ENCODE results near the gene RPL26.
"Not testable (repeated sequence)": the region's sequence is repeated elsewhere in the genome, so short reads cannot be mapped to it uniquely, and the experiment has no call there.

The RPL26 gene

GRCh38 chr17:8383143-8383822, at the start of gene RPL26:
Gene RPL26 (minus strand): TSS chr17:8383193. CDS start chr17:8382310, 883 bp downstream.
- peak; percentile 100 for DNase-seq

DNA sequence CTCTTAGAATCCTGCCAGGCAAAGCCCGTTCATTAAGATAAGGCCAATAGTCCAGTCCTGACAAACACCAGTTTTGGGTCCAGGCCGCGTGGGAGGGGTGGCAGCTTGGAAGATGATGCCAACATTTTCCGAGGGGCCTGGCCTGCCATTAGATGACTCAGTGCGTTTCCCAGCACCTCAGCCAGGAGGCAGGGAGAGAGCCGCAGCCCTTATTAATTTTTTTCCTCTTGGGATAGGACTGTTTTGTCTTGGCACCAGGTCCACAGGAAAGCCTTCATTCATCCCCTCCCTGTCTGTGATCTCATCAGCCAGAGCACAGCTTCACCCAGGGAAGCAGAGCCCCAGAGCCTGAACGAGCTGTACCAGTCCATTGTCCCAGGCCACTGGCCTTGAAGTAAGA, 48.0 kb upstream of the RPL26 start:
- DNase-seq: no peak

DNA sequence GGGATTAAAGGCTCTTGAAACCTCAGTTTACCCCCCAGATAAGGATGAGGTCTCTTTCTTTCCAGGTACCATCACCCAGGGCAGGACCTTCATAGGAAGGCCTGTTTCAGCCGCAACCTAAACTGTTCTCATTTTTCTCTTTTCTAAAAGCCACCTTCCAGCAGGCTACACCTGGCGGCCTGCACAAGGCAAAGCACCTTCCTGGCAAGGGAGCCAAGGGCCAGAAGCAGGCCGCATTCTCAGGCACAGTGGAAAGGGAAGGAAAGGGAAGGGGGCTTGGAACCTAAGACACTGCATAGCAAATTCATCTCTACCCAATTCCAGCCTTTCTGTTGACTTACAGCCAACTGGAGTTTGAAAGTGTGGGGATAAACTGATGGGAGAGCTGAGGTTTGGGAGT, 43.8 kb upstream of the RPL26 start:
- DNase-seq: no peak

DNA sequence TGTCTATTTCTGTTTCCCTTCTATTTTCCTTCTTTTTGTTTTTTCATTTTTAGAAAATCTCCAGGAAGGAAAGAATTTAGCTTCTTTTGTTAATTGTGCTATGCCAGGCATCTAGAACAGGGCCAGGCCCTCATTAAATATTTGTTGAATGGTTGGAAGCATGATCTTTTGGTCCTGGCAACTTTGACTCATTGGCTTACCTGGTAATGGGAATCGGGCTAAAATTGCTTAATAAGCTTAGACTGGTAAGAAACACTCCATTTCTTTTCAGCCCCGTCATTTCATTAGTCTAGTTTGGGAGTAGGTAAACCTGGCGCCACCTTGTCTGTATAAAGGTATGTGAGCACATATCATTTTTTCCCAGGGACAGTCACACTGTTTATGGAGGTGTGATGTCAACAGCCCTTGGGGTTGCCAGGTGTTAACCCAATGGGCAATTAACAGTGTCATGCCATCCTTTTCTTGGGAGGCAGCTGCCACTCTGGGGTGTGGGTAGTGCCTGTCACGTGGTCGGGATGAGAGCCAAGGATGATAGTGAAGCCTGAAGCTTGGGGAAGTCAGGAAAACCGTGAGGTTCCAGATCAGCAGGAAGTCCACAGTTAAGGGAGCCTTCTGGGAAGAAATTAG, 43.2 kb upstream of the RPL26 start:
- no peak for DNase-seq

- DNase-seq: no peak
Measured at GRCh38 chr17:8421571-8421970, 38.6 kb upstream of the RPL26 start.

- DNase-seq: peak; percentile 22
Measured at GRCh38 chr17:8420041-8420934, 37.3 kb upstream of the RPL26 start.

DNA sequence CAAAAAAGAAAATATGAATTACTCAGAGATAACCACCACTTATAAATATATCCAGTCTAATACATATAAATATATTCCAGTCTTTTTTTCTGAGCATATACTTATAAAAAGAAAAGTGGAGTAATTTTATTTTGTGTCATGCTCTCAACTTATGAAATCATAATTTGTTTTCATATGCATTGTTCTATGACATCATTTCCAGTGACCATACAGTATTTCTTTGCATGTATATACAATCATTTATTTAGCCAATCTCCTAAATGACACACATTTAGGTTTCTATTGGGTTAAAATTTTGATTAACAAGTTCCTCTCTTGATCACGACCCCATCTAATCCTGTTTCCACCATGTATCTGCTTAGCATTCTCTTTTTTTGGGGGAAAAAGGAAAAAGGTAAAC, 36.3 kb upstream of the RPL26 start:
- no peak for DNase-seq

GRCh38 chr17:8418471-8418870, 35.5 kb upstream of the RPL26 start:
- no peak for DNase-seq

DNA sequence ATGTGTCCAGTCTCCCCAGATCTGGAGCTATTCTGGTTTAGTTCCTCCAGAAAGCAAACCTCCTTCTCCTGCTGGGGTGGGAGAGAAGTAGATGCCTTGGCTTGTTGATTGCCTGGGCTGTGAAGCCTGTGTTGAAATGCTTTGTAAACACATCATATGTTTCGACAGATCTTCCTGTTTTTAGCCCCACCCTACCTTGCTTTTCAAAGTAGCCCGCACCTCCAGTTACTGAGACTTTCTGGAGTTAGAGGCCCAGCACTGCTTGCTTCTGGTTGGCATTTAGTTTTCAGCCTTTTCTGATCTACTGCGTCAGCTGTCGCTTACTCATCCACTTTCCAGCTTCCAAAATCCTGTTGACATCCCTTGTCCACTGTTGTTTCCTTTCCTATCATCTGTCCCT, 34.8 kb upstream of the RPL26 start:
- no peak for DNase-seq

GRCh38 chr17:8413938-8414337, 30.9 kb upstream of the RPL26 start:
- no peak for DNase-seq

GRCh38 chr17:8413328-8413727, 30.3 kb upstream of the RPL26 start:
- DNase-seq: no peak

DNA sequence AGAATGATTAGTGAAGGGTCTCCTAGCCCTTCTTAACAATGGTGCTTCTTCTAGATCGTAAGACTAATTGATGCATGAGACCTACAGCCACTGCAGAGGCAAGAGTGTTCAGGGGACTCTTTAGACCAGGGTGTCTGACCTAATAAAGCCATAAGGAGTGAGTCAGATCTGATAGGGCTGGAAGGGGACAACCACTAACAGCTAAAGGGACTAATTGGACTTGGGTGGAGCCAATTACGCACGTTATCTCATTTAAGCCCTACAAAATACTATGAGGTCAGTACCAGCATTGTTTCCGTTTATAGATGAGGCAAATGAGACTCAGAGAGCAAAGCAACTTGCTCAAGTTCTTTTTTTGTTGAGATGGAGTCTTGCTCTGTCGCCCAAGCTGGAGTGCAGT, 29.1 kb upstream of the RPL26 start:
- DNase-seq: peak; percentile 86

- DNase-seq: no peak
Measured at GRCh38 chr17:8410883-8411238, 27.9 kb upstream of the RPL26 start.

- peak; percentile 94 for DNase-seq
Measured at GRCh38 chr17:8409966-8410882, 27.2 kb upstream of the RPL26 start.

- DNase-seq: no peak
Measured at GRCh38 chr17:8408371-8408770, 25.4 kb upstream of the RPL26 start.

DNA sequence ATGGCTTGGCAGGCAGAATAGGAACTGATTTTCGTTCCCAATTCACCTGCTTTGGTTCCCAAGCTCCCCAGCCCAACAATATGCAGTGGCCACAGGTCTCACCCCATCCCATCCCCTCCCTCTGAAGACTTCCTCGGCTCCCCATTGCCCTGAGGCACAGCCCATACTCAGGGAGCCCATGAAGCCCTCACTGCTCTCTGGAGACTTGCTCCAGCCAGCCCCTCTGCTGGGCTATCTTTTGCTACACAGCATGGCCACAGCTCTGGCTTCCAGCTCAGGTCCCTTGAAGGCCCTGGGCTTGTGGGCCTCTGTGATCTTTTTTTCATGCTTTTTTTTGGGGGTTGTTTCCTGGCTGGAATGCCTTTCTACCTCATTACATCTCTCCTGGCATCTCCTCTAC, 23.2 kb upstream of the RPL26 start:
- DNase-seq: no peak

- DNase-seq: no peak
Measured at GRCh38 chr17:8405499-8406016, 22.6 kb upstream of the RPL26 start.

GRCh38 chr17:8402921-8403536, 20.0 kb upstream of the RPL26 start:
- no peak for DNase-seq

DNA sequence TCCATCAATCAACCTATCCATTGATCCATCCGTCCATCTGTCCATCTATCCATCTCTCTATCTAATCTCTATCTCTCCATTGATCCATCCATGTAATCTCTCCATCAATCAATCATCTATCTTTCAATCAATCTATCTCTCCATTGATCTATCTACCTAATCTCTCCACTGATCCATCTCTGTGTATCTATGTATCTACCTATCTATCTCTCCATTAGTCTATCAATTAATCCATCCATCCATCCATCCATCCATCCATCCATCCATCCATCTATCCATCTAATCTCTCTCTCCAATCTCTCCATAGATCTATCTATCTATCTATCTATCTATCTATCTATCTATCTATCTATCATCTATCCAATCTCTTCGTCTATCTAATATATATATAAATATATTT, 18.1 kb upstream of the RPL26 start:
- DNase-seq: no peak

DNA sequence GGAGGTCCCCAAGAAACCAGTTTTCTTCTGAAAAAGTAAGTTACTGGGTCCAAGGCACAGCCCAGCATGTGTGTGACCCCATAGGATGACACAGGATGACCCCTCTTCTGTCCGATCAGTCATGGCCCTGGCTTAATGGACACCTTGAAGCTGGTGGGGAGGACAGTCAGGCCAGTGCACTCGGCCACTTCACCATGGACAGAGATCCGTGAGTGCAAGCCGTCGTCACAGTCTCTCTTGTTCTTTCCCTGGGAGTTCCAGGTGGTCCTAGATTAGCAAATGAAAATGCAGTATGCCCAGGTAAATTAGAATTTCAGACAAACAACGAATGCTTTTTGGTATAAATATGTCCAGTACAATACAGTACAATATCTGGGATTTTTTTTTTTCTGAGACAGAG, 16.0 kb upstream of the RPL26 start:
- DNase-seq: no peak

DNA sequence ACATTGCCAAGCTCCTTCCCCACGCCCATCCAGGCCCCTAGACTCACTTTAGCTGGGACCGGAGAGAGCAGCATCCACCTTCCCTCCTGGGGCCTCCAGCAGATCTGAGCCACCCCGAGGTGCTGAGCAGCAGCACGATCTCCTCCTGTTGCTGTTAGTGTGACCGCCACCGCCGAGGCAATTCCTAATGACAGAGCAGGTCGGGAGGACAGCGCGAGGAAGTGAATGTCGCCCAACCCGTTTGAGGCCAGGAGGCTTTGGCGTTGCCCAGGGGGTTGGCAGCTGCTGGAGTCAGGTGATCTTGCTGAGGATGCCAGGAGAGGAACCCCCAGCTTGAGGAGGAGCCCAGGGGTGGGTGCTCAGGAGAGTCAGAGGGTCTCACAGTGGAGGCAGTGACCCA, 14.6 kb upstream of the RPL26 start, which contains the start of gene RNF222:
TSS of gene RNF222 (minus strand) at position 192 of the 400 bp plus-strand sequence. CDS start 4,366 bp downstream, outside the sequence.
- no peak for DNase-seq

- DNase-seq: not testable (repeated sequence)
Measured at GRCh38 chr17:8394497-8394896, 11.5 kb upstream of the RPL26 start.

All from NCI-H82 (cell line).